Peyer's patch (tissue), 4 donors: ENCODE data around the gene CRTC1. TPM values are rescaled to one million over a fixed set of nuclear protein-coding genes. Genes with fewer than 3 reads are reported as not detected.

ENCODE experiments used
- DNase-seq, 3 donors: peaks; one replicate each; pipeline ENCODE4 v3.0.0-alpha.2; 2017 to 2019
- H3K27ac ChIP-seq, 4 donors: fragments of 200-600 bp; sonication (generic); one replicate each; pipeline ENCODE4 v1.5.1; 2016 to 2019
- H3K27me3 ChIP-seq, 2 donors: fragments of 200-600 bp; sonication (generic); one replicate each; pipeline ENCODE4 v1.5.1; 2019
- H3K36me3 ChIP-seq, 3 donors: fragments of 200-600 bp; sonication (generic); one replicate each; pipeline ENCODE4 v1.5.1; 2016 to 2019
- H3K4me1 ChIP-seq, 4 donors: fragments of 200-600 bp; sonication (generic); one replicate each; pipeline ENCODE4 v1.5.1; 2016 to 2019
- H3K4me3 ChIP-seq, 4 donors: fragments of 200-600 bp; sonication (generic); 1 replicate in 3 of 4; 2 replicates in 1 of 4; pipeline ENCODE4 v1.5.1; 2016 to 2019; ENCODE audit warnings: mild to moderate bottlenecking in 1 of 4
- H3K9me3 ChIP-seq, 4 donors: fragments of 200-600 bp; sonication (generic); one replicate each; pipeline ENCODE4 v1.5.1; 2016 to 2019; ENCODE audit warnings: mild to moderate bottlenecking in 1 of 4
- CTCF ChIP-seq, 6 experiments: fragments of 450-650 bp in 4 of 6; fragments of 200-600 bp in 2 of 6; sonication (generic) in 1 of 6; IDR thresholded peaks; one replicate each; pipeline ENCODE4 v1.5.1; 2017 to 2019; ENCODE audit warnings: antibody characterized with exemption in 6 of 6, mild to moderate bottlenecking in 3 of 6, moderate library complexity in 1 of 6
- POLR2A ChIP-seq, 2 donors: fragments of 450-650 bp; IDR thresholded peaks; one replicate each; pipeline ENCODE4 v1.5.1; 2017; ENCODE audit warnings: antibody characterized with exemption in 2 of 2, mild to moderate bottlenecking in 2 of 2, moderate library complexity in 2 of 2
- total RNA-seq, 4 donors: library from RNA; depleted of rRNA; stranded (reverse); fragments of >200 nt; gene quantifications; one replicate each; pipeline ENCODE4 v1.1.0, GENCODE V29; 2016

Gene CRTC1
- total RNA-seq, 4 donors from 2014 or later, result 5.1 to 21.5 (median 9.4) TPM

DNA sequence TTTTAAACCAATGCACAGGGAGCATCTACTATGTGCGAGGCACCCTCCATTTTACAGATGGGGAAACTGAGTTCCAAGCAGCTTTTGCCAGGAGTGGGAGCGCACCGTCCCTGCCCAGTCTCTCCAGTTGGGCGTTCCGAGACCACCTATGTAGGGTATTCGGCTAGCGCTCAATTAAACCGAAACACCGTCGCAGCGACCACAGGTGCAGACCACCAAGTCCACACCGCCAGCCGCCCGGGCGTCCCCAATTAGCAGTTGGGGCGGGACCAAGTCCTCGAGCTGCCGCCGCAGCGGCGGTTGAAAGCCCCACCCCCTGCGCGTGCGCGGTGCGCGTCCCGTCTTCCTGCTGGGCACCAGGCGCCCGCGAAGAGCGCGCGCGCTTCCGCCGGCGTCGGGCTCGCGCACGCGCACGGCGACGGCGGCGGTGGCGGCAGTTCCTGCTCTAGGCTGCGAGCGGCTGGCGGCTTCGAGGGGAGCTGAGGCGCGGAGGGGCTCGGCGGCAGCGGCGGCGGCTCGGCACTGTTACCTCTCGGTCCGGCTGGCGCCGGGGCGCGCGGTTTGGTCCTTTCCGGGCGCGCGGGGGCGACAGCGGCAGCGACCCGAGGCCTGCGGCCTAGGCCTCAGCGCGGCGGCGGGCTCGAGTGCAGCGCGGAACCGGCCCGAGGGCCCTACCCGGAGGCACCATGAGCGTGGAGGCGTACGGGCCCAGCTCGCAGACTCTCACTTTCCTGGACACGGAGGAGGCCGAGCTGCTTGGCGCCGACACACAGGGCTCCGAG lies 148.2 kb downstream of the CRTC1 start, which contains the start of gene UPF1:
UPF1 (plus strand) TSS at position 436 of the 782 bp plus-strand sequence; CDS start at position 687, 251 bp downstream.
- TF ChIP-seq CTCF (IDR thresholded peaks at IDR 0.05), result peak in 3 of 6 experiments; percentile 31 to 43 (median 31)
- TF ChIP-seq POLR2A (IDR thresholded peaks at IDR 0.05), result peak; percentile 50 to 83
- no peaks in the 10 kb centered on the region for H3K27me3 ChIP-seq
- peaks cover 0 to 7% (median 0%) of the 10 kb centered on the region in 3 donors for H3K36me3 ChIP-seq
- H3K27ac ChIP-seq, result peak within 1 kb of the TSS; percentile 91 to 95 (median 94)
- peak within 1 kb of the TSS; percentile 86 to 97 (median 95) for H3K4me3 ChIP-seq
- peaks cover 0 to 7% (median 0%) of the 10 kb centered on the region in 4 donors for H3K9me3 ChIP-seq
- peaks cover 0 to 38% (median 5%) of the 10 kb centered on the region in 4 donors for H3K4me1 ChIP-seq
- peak; percentile 86 to 97 (median 96) for DNase-seq

Other genes starting within 250 kb of the CRTC1 start
- 10 to 100 TPM in 3 of 4 donors, 1 to 10 TPM in 1; 5.3 to 26.4 (median 14.0) TPM for gene ISYNA1, start 245.5 kb upstream of the CRTC1 start, total RNA-seq
- gene ELL, start 161.6 kb upstream of the CRTC1 start, total RNA-seq, result 10 to 100 TPM; 18.9 to 49.5 (median 34.2) TPM
- gene FKBP8, start 140.1 kb upstream of the CRTC1 start, total RNA-seq, result 100 to 1,000 TPM; 231 to 333 (median 264) TPM
- gene KXD1, start 125.8 kb upstream of the CRTC1 start, total RNA-seq, result 100 to 1,000 TPM in 3 of 4 donors, 10 to 100 TPM in 1; 82.0 to 226 (median 142) TPM
- 100 to 1,000 TPM; 222 to 609 (median 308) TPM for gene UBA52, start 111.8 kb upstream of the CRTC1 start, total RNA-seq
- gene REX1BD, start 94.9 kb upstream of the CRTC1 start, total RNA-seq, result 10 to 100 TPM; 68.1 to 76.3 (median 72.2) TPM
- gene CRLF1, start 76.9 kb upstream of the CRTC1 start, total RNA-seq, result 10 to 100 TPM in 3 of 4 donors, 1 to 10 TPM in 1; 4.0 to 28.9 (median 23.3) TPM
- 1 to 10 TPM in 2 of 4 donors, under 1 TPM in 1, not detected in 1; 0.70 to 2.0 (median 1.7) TPM for gene TMEM59L, start 70.8 kb upstream of the CRTC1 start, total RNA-seq
- gene KLHL26, start 46.7 kb upstream of the CRTC1 start, total RNA-seq, result 10 to 100 TPM in 2 of 4 donors, 1 to 10 TPM in 2; 9.9 to 16.0 (median 10.9) TPM
- under 1 TPM in 1 of 4 donors, not detected in 3; 0.40 TPM for gene COMP, start 107.6 kb downstream of the CRTC1 start, total RNA-seq
- gene UPF1, start 148.3 kb downstream of the CRTC1 start, total RNA-seq, result 100 to 1,000 TPM in 3 of 4 donors, 10 to 100 TPM in 1; 63.9 to 157 (median 127) TPM
- not detected for gene CERS1, start 212.5 kb downstream of the CRTC1 start, total RNA-seq
- 100 to 1,000 TPM; 205 to 257 (median 224) TPM for gene COPE, start 235.7 kb downstream of the CRTC1 start, total RNA-seq
- 10 to 100 TPM; 37.0 to 76.9 (median 47.1) TPM for gene DDX49, start 236.0 kb downstream of the CRTC1 start, total RNA-seq